ENCODE measurements around the gene TPGS1.

TPGS1 gene

GRCh38 chr19:522726-523125 is 15.4 kb downstream of the TPGS1 start:
- DNase-seq: no peak

- DNase-seq: no peak
These were observed 16.9 kb downstream of the TPGS1 start for GRCh38 chr19:524062-524674.

GRCh38 chr19:525029-525428 is 17.7 kb downstream of the TPGS1 start:
- no peak for DNase-seq

GRCh38 chr19:525857-526419 is 18.6 kb downstream of the TPGS1 start:
- no peak for DNase-seq

- DNase-seq: no peak
These were observed 23.1 kb downstream of the TPGS1 start for GRCh38 chr19:530134-531008.

GRCh38 chr19:531009-531752 is 23.9 kb downstream of the TPGS1 start:
- DNase-seq: peak; percentile 74 to 93

- no peak for DNase-seq
These were observed 24.7 kb downstream of the TPGS1 start, which contains the start of gene CDC34 for GRCh38 chr19:531753-532560. TSS of gene CDC34 (plus strand) at chr19:531760. CDS start at chr19:531932, 172 bp downstream.

GRCh38 chr19:532561-533363 is 25.5 kb downstream of the TPGS1 start:
- peak; percentile 55 to 77 for DNase-seq

- no peak for DNase-seq
These were observed 26.2 kb downstream of the TPGS1 start for GRCh38 chr19:533364-534058.

- no peak for DNase-seq
These were observed 26.8 kb downstream of the TPGS1 start for GRCh38 chr19:534088-534487.

- DNase-seq: no peak
These were observed 27.9 kb downstream of the TPGS1 start for GRCh38 chr19:535017-535835.

- DNase-seq: no peak
These were observed 29.0 kb downstream of the TPGS1 start for GRCh38 chr19:536031-536880.

- DNase-seq: no peak
These were observed 29.6 kb downstream of the TPGS1 start for GRCh38 chr19:536881-537404.

GRCh38 chr19:538641-539428 is 31.5 kb downstream of the TPGS1 start:
- no peak for DNase-seq

- DNase-seq: no peak
These were observed 32.2 kb downstream of the TPGS1 start for GRCh38 chr19:539429-540030.

- DNase-seq: no peak
These were observed 33.8 kb downstream of the TPGS1 start for GRCh38 chr19:540867-541637.

GRCh38 chr19:541699-542098 is 34.4 kb downstream of the TPGS1 start:
- no peak for DNase-seq

Data from NCI-H446 (cell line).